ENCODE data around the gene SLC35E1. TPM values are rescaled to one million over a fixed set of nuclear protein-coding genes. Genes with fewer than 3 reads are reported as not detected.
"Not testable (repeated sequence)": the region's sequence is repeated elsewhere in the genome, so short reads cannot be mapped to it uniquely, and the experiment has no call there.

SLC35E1 gene
- polyA plus RNA-seq, 1 donor, result 48.6 TPM

- DNase-seq, result no peak
Observed at GRCh38 chr19:16582486-16583261, 10.5 kb upstream of the SLC35E1 start.

DNA sequence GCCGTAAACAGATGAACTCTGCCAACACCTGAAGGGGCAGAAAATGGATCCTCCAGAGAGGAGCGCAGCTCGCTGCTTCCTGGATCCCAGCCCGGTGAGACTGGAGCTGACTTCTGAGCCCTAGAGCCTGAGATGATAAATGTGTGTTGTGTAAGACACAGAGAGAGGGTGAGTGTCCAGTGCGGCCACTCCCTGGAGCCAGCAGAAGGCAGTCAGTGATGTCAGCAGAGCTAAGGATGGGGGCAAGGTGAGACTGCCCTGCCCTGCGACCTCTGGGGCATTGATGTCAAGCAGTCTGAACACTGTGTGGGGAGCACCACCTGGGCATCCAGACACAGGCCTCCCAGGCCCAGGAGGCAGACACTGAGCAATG, 9.7 kb upstream of the SLC35E1 start:
- no peak for DNase-seq

DNA sequence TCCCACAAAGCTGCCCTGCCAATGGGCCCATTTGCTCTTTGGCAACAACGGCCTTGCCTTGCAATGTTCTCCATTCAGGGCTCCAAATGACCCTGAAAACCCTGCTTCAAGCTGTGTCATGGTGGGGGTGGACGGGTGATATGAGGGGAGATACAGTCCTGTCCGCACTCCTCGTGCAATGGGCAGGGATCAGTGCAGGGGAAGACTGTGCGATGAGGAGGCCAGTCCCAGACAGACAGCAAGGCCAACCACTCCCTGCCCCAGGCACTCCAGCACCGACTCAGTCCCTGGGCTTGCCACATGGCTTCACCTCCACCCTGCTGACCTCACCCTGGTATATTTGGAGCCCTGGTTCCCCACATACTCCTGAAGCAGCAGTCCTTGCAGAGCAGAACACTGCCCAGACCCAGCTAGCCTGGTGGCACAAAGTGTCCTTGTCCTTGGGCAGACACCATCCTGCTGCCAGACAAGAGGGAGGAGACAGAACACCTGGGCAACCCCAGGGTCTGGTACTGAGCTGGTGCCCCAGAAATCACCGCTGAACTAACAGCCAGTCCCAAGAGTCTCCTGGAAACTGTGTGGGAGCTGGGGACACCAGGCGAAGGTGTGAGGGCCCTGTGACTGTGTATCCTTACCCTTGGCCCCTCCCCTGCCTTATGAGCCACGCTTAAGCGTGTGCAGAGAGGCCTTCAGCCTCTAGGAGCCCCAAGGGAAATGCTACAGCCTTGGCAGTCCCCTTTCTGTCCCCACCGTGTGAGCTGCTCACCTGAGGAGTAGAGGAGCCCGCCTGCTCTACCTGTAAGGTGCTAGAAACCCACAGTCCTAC, 9.1 kb upstream of the SLC35E1 start:
- DNase-seq, result no peak

DNA sequence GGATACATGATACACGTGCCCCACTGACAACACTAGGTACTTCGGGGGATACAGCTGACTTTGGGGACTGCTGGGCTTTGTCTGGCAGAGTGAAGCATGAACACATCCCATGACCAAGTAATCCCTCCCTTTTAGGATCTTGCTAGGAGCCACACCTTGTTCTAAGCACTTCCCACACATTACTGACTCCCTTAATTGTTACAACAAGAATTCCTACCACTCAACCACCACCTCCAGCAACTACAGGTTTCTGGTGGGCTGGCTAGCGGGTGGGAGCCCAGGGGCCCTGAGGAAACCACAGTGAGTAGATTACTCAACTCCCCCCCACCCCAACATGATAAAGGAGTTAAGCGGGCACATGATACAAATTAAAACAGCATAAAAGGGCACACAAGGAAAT, 7.2 kb upstream of the SLC35E1 start:
- no peak for DNase-seq

DNA sequence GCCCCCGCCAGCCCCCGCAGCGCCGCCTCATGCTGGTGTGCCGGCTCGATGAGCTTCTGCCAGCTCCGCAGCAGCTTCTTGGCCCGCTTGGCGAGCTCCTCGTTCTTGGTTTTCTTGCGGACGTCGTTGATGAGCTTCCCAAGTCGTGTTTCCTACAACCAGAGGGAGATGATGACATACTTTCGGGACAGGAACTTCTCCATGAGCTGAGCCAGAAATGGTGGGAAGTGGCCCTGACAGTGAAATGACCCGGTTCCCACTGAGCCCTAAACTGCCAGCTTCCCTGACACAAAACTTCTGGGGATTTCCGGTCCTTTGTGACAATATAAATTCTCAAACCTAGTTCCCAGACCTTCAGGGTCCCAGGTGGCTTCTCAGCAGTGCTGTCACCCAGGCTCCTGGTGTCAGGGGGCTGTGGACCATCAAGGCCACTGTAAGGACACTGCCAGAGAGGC, 5.3 kb upstream of the SLC35E1 start:
- no peak for DNase-seq

DNA sequence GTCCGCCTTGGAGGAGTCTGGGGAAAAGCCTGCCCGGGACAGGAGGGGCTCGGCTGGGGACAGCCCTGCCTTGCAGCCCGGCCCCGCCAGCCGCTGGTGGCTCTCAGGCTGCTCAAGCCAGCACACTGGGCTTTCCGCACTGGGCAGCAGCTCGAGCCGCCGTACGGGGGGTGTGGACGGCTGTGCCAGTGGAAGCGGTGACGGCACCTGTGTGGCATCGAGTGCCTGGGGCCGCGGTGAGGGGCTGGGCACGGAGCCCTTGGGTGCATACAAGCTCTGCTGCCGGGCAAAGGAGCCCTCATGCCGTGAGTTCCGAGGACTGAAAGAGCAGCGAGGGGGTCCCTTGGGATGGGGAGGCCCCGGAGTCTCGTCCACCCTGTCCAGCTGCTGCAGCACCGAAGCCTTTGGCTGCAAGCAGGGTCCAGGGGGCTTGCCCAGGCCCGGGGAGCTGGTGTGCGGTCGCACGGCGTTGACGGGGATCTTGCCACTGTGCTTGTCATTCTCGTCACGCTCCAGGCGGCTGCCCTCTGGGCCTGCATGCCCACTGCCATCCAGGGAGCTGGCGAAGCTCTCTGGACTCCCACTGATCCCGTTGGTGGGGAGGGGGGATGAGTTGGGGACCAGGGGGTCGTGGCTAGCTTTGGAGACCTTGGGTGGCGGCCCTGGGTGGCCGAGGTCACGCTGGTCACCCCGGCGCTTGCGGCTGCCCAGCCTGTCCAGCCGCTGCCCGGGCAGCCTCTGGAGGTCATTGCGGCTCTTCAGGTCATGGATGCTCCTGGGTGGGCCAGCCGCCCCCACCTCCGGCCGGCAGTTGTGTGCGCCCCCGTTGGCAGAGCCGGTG, 4.7 kb upstream of the SLC35E1 start:
- DNase-seq, result no peak

GRCh38 chr19:16575861-16576689, 3.9 kb upstream of the SLC35E1 start:
- no peak for DNase-seq

DNA sequence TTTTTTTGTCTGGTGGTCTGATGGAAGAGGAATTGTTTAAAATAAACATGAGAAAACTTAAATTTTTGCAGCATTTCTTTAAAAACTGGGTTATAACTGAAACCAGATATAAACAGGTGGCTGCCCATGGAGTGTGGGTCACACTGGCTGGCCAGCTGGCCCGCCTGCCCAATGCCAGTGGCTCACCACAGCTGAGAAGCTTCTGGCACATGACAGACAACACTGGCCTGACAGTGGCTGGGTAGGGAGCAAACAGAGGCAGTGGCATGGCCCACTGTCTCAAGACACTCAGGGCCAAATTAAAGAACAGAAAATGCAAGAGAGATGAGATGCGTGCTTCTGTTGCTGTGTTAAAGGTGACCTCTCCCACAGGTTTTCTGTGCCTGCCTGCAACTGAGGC, 3.1 kb upstream of the SLC35E1 start:
- DNase-seq, result no peak

GRCh38 chr19:16573925-16574324, 1.7 kb upstream of the SLC35E1 start:
- DNase-seq, result no peak

GRCh38 chr19:16573296-16573695, 1.1 kb upstream of the SLC35E1 start:
- no peak for DNase-seq

DNA sequence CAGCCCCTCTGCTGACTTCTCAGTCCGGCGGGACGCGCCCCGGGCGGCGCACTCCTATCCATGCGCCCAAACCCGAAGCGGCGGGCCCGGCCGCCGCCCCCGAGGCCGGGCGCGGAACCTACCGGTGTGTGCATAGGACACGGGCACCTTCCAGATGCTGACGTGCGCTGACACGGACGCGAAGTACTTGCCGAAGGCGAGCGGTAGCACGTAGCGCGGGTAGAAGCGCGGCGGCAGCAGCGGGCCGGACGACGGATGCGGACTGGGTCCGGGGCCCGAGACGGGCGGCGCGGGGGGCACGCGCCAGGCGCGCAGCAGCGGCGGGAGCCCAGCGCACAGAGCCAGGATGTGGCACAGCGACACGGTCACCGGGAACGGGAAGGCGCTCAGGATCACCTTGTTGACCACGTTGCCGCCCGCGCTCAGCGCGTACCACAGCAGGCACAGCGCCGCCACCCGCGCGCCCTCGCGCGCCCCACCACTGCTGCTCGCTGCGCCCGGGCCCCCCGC, 338 bp downstream of the SLC35E1 start:
- DNase-seq, result no peak

DNA sequence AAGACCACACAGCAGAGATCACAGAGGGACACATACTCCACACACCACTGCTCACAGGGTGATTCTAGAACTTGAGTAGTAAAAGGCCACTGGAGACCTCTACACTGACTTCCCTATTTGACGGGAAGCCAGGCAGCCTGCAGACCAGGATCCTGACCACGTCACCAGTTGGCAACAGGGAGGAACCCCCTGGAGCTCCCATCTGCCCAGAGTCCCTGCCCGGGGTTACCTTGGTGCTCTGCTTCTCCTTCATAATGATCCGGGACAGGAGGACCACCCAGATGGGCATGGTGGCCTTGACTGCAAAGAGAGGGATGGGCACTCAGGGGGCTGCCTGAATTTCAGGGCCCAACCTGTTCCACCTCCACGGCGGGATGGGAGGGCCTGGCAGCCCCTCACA, 932 bp downstream of the SLC35E1 start:
- no peak for DNase-seq

GRCh38 chr19:16569609-16570320, 2.5 kb downstream of the SLC35E1 start:
- no peak for DNase-seq

DNA sequence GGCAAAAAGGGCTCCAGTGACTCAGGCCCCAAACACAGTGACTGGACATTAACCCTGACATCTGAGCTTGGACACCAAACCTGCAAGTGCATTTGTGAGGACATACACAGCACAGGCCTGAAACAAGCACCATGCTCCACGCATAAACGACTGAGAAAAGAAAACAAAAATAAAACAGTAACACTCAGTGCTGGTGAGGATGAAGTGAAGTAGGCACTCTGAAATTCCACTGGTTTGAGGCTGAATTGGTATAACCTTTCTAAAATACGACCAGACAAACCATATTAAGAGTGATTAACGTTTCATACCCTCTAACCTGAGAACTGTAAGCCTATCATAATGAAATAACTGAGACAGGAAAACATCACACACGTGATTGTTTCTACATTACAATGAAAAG, 5.5 kb downstream of the SLC35E1 start:
- no peak for DNase-seq

- DNase-seq, result no peak
Observed at GRCh38 chr19:16566161-16566560, 6.1 kb downstream of the SLC35E1 start.

DNA sequence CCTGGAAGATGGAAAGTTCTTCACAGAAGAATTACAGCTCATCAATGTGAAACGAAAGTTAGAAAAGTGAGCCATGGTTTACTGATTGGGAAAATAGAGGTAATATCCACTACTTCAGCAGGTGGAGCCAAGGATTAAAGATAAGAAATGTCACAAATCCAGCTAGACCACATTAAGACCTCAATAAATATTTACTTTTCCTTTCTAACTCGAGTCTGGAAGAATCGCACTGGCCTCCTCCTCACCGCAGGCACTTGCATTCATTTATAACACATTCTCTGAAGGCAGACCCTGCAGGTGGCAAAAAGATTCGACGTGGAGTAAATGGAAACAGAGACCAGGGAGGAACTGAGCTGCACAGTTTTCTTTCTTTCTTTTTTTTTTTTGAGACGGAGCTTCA, 7.4 kb downstream of the SLC35E1 start:
- DNase-seq, result no peak

DNA sequence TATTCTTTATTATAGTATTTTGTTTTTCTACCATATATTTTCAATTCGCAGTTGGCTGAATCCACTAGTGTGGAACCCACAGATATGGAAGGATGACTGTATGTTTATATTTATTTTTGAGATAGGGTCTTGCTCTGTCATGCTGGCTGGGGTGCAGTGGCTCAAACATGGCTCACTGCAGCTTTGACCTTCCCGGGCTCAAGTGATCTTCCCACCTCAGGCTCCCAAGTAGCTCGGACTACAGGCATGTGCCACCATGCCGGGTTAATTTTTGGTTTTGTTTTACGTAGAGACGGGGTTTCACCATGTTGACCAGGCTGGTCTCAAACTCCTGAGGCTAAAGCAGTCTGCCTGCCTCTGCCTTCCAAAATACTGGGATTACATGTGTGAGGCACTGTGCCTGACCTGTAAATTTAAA, 9.6 kb downstream of the SLC35E1 start:
- no peak for DNase-seq

DNA sequence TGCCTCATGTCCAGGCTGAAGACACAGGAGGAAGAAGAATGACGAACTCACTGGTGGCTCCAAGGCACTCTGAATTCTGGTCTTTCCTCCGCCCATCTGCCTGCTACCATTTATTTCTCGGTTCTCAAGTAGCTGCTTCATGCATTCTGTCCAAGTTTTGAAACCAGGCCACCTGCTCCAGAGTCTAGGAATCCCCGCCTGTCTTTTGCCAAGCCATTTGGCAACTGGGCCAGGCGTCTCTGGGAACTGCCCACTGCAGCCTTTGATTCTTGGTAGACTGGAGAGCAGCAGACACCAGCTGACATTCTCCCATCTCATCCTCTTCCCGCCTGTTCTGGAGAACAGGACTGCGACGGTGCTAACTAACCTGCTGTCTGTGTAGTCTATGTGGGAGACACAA, 10.8 kb downstream of the SLC35E1 start:
- DNase-seq, result no peak

- no peak for DNase-seq
Observed at GRCh38 chr19:16559780-16560276, 12.4 kb downstream of the SLC35E1 start.

- DNase-seq, result no peak
Observed at GRCh38 chr19:16554776-16555175, 17.4 kb downstream of the SLC35E1 start.

DNA sequence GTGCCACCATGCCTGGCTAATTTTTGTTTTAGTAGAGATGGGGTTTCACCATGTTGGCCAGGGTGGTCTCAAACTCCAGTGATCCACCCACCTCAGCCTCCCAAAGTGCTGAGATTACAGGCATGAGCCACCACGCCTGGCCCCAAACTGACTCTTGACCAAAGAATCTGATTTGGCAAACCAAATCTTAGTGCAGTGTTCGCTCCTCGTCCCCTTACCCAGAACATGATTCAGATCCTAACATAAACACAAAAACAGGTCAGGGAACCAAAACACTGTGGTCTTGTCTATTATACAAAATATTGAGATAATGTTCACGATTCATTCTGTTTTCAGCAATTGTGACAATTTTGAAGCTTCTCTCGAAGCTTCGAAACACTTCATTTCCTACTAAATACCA, 20.3 kb downstream of the SLC35E1 start:
- not testable (repeated sequence) for DNase-seq

Measured in left kidney (tissue), 2 donors.